Measurements from ENCODE around the gene FOSL1. TPM values are rescaled to one million over a fixed set of nuclear protein-coding genes. Genes with fewer than 3 reads are reported as not detected.

FOSL1 gene
- total RNA-seq, 1 experiment from 2014 or later, result 58.8 TPM

DNA sequence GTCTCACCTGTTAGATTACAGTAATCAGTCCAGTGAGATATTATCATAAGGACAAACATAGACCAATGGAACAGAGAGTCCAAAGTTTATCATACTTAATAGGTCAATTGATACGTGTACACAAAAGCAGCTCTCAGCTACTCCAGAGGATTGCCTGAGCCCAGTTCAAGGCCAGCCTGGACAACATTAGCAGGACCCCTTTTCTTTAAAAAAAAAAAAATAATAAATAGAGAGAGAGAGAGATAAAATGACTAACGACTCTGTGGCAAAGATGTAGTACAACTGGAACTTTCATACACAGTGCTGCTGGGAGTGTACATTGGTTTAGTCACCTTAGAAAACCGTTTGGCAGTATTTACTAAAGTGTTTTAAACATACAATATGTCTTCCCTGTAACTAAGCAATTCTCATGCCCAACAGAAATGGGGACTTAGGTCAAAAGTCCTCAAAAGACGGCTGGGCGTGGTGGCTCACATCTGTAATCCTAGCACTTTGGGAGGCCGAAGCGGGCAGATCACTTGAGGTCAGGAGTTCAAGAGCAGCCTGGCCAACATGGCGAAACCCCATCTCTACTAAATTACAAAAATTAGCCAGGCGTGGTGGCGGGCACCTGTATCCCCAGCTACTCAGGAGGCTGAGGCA lies 55.8 kb downstream of the FOSL1 start:
- Histone ChIP-seq H3F3A (ENCODE audit: insufficient read depth, low read depth) (peaks cover 21% of the 10 kb centered on the region), H3K79me2 (ENCODE audit: low read depth) (no peaks in the 10 kb centered on the region), H4K20me1 (ENCODE audit: insufficient read depth) (no peaks in the 10 kb centered on the region), H3K4me3 (no peak overlapping the region), H2AFZ (no peak overlapping the region), H3K27ac (no peak overlapping the region), H3K27me3 (ENCODE audit: insufficient read depth, low read depth) (no peaks in the 10 kb centered on the region), H3K4me1 (replicated peaks; ENCODE audit: insufficient read depth) (no peaks in the 10 kb centered on the region), H3K9me2 (ENCODE audit: insufficient read depth) (no peaks in the 10 kb centered on the region), H3K36me3 (ENCODE audit: low read depth) (no peaks in the 10 kb centered on the region), H3K9me3 (ENCODE audit: insufficient read depth, low read depth) (no peaks in the 10 kb centered on the region), H3K4me2 (no peak overlapping the region)
- intact Hi-C loops (cut with micrococcal nuclease; ENCODE audit: unreplicated experiment), result no loop called here
- BruUV-seq (replicated peaks), result no TSS peak
- ChIA-PET CTCF (interaction anchor here (0.6 kb wide), 1 partner anchor 45 kb away, joined by 3 read pairs; no protein-coding TSS in a partner anchor), POLR2A (ENCODE audit: unreplicated experiment) (interaction anchor here (0.6 to 0.7 kb wide), 2 partner anchors 95 to 209 kb away, joined by 3 to 4 read pairs; no protein-coding TSS in a partner anchor)
- no peak for TF ChIP-seq EZH2 (IDR thresholded peaks at IDR 0.05; ENCODE audit: low read depth)
- TF ChIP-seq, protein P1, sequence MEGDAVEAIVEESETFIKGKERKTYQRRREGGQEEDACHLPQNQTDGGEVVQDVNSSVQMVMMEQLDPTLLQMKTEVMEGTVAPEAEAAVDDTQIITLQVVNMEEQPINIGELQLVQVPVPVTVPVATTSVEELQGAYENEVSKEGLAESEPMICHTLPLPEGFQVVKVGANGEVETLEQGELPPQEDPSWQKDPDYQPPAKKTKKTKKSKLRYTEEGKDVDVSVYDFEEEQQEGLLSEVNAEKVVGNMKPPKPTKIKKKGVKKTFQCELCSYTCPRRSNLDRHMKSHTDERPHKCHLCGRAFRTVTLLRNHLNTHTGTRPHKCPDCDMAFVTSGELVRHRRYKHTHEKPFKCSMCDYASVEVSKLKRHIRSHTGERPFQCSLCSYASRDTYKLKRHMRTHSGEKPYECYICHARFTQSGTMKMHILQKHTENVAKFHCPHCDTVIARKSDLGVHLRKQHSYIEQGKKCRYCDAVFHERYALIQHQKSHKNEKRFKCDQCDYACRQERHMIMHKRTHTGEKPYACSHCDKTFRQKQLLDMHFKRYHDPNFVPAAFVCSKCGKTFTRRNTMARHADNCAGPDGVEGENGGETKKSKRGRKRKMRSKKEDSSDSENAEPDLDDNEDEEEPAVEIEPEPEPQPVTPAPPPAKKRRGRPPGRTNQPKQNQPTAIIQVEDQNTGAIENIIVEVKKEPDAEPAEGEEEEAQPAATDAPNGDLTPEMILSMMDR (conservative IDR thresholded peaks at IDR 0.05), result no peak
- DNase-seq, result no peak

DNA sequence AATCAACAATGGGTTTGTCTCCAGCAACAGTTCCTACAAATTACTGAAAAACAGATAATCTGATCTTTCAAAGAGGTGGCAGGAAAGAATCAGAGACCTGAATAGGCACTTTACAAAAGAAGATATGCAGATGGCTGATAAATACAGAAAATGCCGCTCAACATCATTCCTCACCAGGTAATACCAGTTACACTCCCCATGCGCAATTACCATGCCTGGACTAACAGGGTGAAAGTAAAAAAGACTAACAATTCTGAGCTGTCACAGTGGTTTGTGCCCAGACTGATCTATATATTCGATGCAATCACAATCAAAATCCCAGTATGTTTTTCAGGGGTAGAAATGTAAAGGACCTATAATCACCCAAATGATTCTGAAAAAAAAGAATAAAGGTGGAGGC lies 56.4 kb downstream of the FOSL1 start:
- no peak overlapping the region for H3K27ac ChIP-seq
- BruUV-seq (replicated peaks), result no TSS peak
- H3K27me3 ChIP-seq (ENCODE audit: insufficient read depth, low read depth), result no peaks in the 10 kb centered on the region
- H3F3A ChIP-seq (ENCODE audit: insufficient read depth, low read depth), result peaks cover 17% of the 10 kb centered on the region
- no peaks in the 10 kb centered on the region for H3K79me2 ChIP-seq (ENCODE audit: low read depth)
- H2AFZ ChIP-seq, result no peak overlapping the region
- no peak for DNase-seq
- intact Hi-C loops (cut with micrococcal nuclease; ENCODE audit: unreplicated experiment), result no loop called here
- CTCF ChIA-PET, result interaction anchor here (0.6 kb wide), 1 partner anchor 45 kb away, joined by 3 read pairs; no protein-coding TSS in a partner anchor
- no peak for TF ChIP-seq EZH2 (IDR thresholded peaks at IDR 0.05; ENCODE audit: low read depth)
- TF ChIP-seq, protein P1 (conservative IDR thresholded peaks at IDR 0.05), result no peak
- H3K4me1 ChIP-seq (replicated peaks; ENCODE audit: insufficient read depth), result no peaks in the 10 kb centered on the region
- no peaks in the 10 kb centered on the region for H3K36me3 ChIP-seq (ENCODE audit: low read depth)
- H3K4me2 ChIP-seq, result no peak overlapping the region
- no peaks in the 10 kb centered on the region for H3K9me3 ChIP-seq (ENCODE audit: insufficient read depth, low read depth)
- POLR2A ChIA-PET (ENCODE audit: unreplicated experiment), result interaction anchor here (0.6 kb wide), 1 partner anchor 210 kb away, joined by 3 read pairs; no protein-coding TSS in a partner anchor
- no peaks in the 10 kb centered on the region for H3K9me2 ChIP-seq (ENCODE audit: insufficient read depth)
- no peak overlapping the region for H3K4me3 ChIP-seq
- H4K20me1 ChIP-seq (ENCODE audit: insufficient read depth), result no peaks in the 10 kb centered on the region

DNA sequence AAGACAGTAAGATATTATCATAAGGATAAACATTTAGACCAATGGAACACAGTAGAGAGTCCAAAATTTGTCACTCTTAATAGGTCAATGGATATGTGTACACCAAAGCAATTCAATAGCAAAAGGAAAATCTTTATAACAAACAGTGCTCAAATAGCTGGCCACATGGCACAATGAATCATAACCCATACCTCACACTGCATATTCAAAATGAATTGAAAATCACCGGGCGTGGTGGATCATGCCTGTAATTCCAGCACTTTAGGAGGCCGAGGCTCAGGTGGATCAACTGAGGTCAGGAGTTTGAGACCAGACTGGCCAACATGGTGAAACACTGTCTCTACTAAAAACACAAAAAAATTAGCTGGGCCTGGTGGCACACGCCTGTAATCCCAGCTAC lies 58.0 kb downstream of the FOSL1 start:
- H3K9me3 ChIP-seq (ENCODE audit: insufficient read depth, low read depth), result peaks cover 2% of the 10 kb centered on the region; the same call in 1 of the 2 replicates
- intact Hi-C loops (cut with micrococcal nuclease; ENCODE audit: unreplicated experiment), result no loop called here
- no peaks in the 10 kb centered on the region for H4K20me1 ChIP-seq (ENCODE audit: insufficient read depth)
- H3K36me3 ChIP-seq (ENCODE audit: low read depth), result no peaks in the 10 kb centered on the region
- no peaks in the 10 kb centered on the region for H3K4me1 ChIP-seq (replicated peaks; ENCODE audit: insufficient read depth)
- no peak overlapping the region for H2AFZ ChIP-seq
- no TSS peak for BruUV-seq (replicated peaks)
- H3K27ac ChIP-seq, result no peak overlapping the region
- H3K4me3 ChIP-seq, result no peak overlapping the region
- peaks cover 13% of the 10 kb centered on the region for H3F3A ChIP-seq (ENCODE audit: insufficient read depth, low read depth)
- H3K9me2 ChIP-seq (ENCODE audit: insufficient read depth), result no peaks in the 10 kb centered on the region
- ChIA-PET POLR2A (ENCODE audit: unreplicated experiment) (no interaction called here), CTCF (interaction anchor here (0.7 kb wide), 1 partner anchor 10 kb away, joined by 18 read pairs; no protein-coding TSS in a partner anchor)
- H3K79me2 ChIP-seq (ENCODE audit: low read depth), result no peaks in the 10 kb centered on the region
- TF ChIP-seq, protein P1 (conservative IDR thresholded peaks at IDR 0.05), result no peak
- no peak for TF ChIP-seq EZH2 (IDR thresholded peaks at IDR 0.05; ENCODE audit: low read depth)
- no peak for DNase-seq
- H3K27me3 ChIP-seq (ENCODE audit: insufficient read depth, low read depth), result no peaks in the 10 kb centered on the region
- no peak overlapping the region for H3K4me2 ChIP-seq

Other genes starting within 250 kb of the FOSL1 start
- gene RELA, start 237.5 kb downstream of the FOSL1 start, total RNA-seq (2021), result 59.5 and 86.8 TPM in 2 replicates
- gene KAT5, start 188.1 kb downstream of the FOSL1 start, total RNA-seq (2021), result 49.6 and 57.1 TPM in 2 replicates
- 31.8 and 42.4 TPM in 2 replicates for gene RNASEH2C, start 179.6 kb downstream of the FOSL1 start, total RNA-seq (2021)
- 20.8 and 28.0 TPM in 2 replicates for gene AP5B1, start 119.4 kb downstream of the FOSL1 start, total RNA-seq (2021)
- 10.2 and 10.5 TPM in 2 replicates for gene OVOL1, start 113.3 kb downstream of the FOSL1 start, total RNA-seq (2021)
- not detected in 2 replicates for gene SNX32, start 66.4 kb downstream of the FOSL1 start, total RNA-seq (2021)
- 1,598 and 1,798 TPM in 2 replicates for gene CFL1, start 42.2 kb downstream of the FOSL1 start, total RNA-seq (2021)
- 62.7 and 64.2 TPM in 2 replicates for gene MUS81, start 40.0 kb downstream of the FOSL1 start, total RNA-seq (2021)
- 18.1 and 32.3 TPM in 2 replicates for gene EFEMP2, start 27.6 kb downstream of the FOSL1 start, total RNA-seq (2021)
- gene CTSW, start 20.6 kb downstream of the FOSL1 start, total RNA-seq (2021), result not detected in 2 replicates
- gene FIBP, start 11.9 kb downstream of the FOSL1 start, total RNA-seq (2021), result 105 and 141 TPM in 2 replicates
- 45.0 and 95.0 TPM in 2 replicates for gene CCDC85B, start 9.7 kb downstream of the FOSL1 start, total RNA-seq (2021)
- gene C11orf68, start 18.7 kb upstream of the FOSL1 start, total RNA-seq (2021), result 36.5 and 43.9 TPM in 2 replicates
- 196 and 220 TPM in 2 replicates for gene DRAP1, start 19.0 kb upstream of the FOSL1 start, total RNA-seq (2021)
- gene TSGA10IP, start 45.1 kb upstream of the FOSL1 start, total RNA-seq (2021), result not detected in 2 replicates
- gene SART1, start 61.3 kb upstream of the FOSL1 start, total RNA-seq (2021), result 74.6 and 78.8 TPM in 2 replicates
- 42.9 and 55.2 TPM in 2 replicates for gene EIF1AD, start 101.8 kb upstream of the FOSL1 start, total RNA-seq (2021)
- gene BANF1, start 102.1 kb upstream of the FOSL1 start, total RNA-seq (2021), result 386 and 513 TPM in 2 replicates
- gene CST6, start 111.6 kb upstream of the FOSL1 start, total RNA-seq (2021), result 52.0 and 58.5 TPM in 2 replicates
- 2.3 and 4.2 TPM in 2 replicates for gene CATSPER1, start 126.1 kb upstream of the FOSL1 start, total RNA-seq (2021)
- not detected in 2 replicates for gene GAL3ST3, start 148.8 kb upstream of the FOSL1 start, total RNA-seq (2021)
- gene SF3B2, start 152.0 kb upstream of the FOSL1 start, total RNA-seq (2021), result 221 and 224 TPM in 2 replicates
- 100 and 102 TPM in 2 replicates for gene PACS1, start 169.9 kb upstream of the FOSL1 start, total RNA-seq (2021)